HG02840 (cell line): ENCODE results near the gene COL4A5.

Experiments used
- ATAC-seq: cut with Tn5 transposase; IDR thresholded peaks from one replicate; pipeline ENCODE4 v1.9.1; 2021; ENCODE audit warnings: mild to moderate bottlenecking, moderate library complexity, moderate number of reproducible peaks; ENCODE audit not compliant: unreplicated experiment, low FRiP score

COL4A5 gene

GRCh38 chrX:108736509-108737479, 297.2 kb downstream of the COL4A5 start, which contains the start of gene IRS4:
TSS of gene IRS4 (minus strand) at chrX:108736563.
- no peak for ATAC-seq

GRCh38 chrX:108737754-108738153, 298.1 kb downstream of the COL4A5 start:
- no peak for ATAC-seq

- no peak for ATAC-seq
Observed at GRCh38 chrX:108740299-108740774, 300.7 kb downstream of the COL4A5 start.
